Bronchial epithelial cell (primary cell): Measurements from ENCODE around the gene BAD. TPM values are rescaled to one million over a fixed set of nuclear protein-coding genes. Genes with fewer than 3 reads are reported as not detected.
A peak's percentile ranks its signal among the peaks of the same experiment; 100 is the strongest.
"Not testable (repeated sequence)": the region's sequence is repeated elsewhere in the genome, so short reads cannot be mapped to it uniquely, and the experiment has no call there.

Experiments used
- DNase-seq: peaks from one replicate; pipeline ENCODE4 v3.0.0-alpha.2; 2010; ENCODE audit warnings: low read depth
- FAIRE-seq: peaks from 2 replicates; lab custom pipeline; 2011; peaks lifted over from hg19 to GRCh38; lab: Jason Lieb, UNC
- H3K27me3 ChIP-seq: 2 replicates; pipeline ENCODE4 v1.5.1; 2011; ENCODE audit warnings: low read length; ENCODE audit not compliant: control insufficient read depth, insufficient read depth
- H3K36me3 ChIP-seq: 2 replicates; pipeline ENCODE4 v1.5.1; 2011; ENCODE audit warnings: low read length; ENCODE audit not compliant: control insufficient read depth, insufficient read depth
- H3K4me3 ChIP-seq: 2 replicates; pipeline ENCODE4 v1.5.1; 2011; ENCODE audit warnings: mild to moderate bottlenecking, low read depth, low read length, control low read depth
- CTCF ChIP-seq: IDR thresholded peaks from 2 replicates; pipeline ENCODE4 v1.5.1; 2011; ENCODE audit warnings: mild to moderate bottlenecking, moderate library complexity, low read length, control low read depth, inconsistent platforms; ENCODE audit not compliant: insufficient read depth, severe bottlenecking
- total RNA-seq: library from RNA; depleted of rRNA; stranded (reverse); fragments of >200 nt; gene quantifications from 2 replicates; pipeline ENCODE4 v1.2.1, GENCODE V29; 2014

Gene BAD
- total RNA-seq, 1 donor from 2014 or later = 63.4 TPM

- H3K27me3 ChIP-seq = no peaks in the 10 kb centered on the region
- no peak overlapping the region for H3K4me3 ChIP-seq
- FAIRE-seq (no peak), DNase-seq (no peak)
- TF ChIP-seq CTCF = no peak
- H3K36me3 ChIP-seq = peaks cover 10% of the 10 kb centered on the region
Measured at GRCh38 chr11:64312947-64313346, 28.5 kb upstream of the BAD start.

- H3K27me3 ChIP-seq, FAIRE-seq, H3K36me3 ChIP-seq, H3K4me3 ChIP-seq, DNase-seq: not testable (repeated sequence)
Measured at GRCh38 chr11:64307795-64308194, 23.3 kb upstream of the BAD start.

- no peak for FAIRE-seq
- peaks cover 4% of the 10 kb centered on the region for H3K36me3 ChIP-seq
- DNase-seq = no peak
Measured at GRCh38 chr11:64306876-64307622, 22.6 kb upstream of the BAD start.

GRCh38 chr11:64306563-64306875 lies 22.1 kb upstream of the BAD start:
- H3K4me3 ChIP-seq = peak overlapping the region; percentile 77
- TF ChIP-seq CTCF = no peak
- H3K27me3 ChIP-seq = no peaks in the 10 kb centered on the region
- DNase-seq (no peak), FAIRE-seq (no peak)
- peaks cover 4% of the 10 kb centered on the region for H3K36me3 ChIP-seq

More at GRCh38 chr11:64306876-64307622, 22.6 kb upstream of the BAD start:
- TF ChIP-seq CTCF = no peak
- H3K27me3 ChIP-seq = no peaks in the 10 kb centered on the region
- H3K4me3 ChIP-seq = no peak overlapping the region

- Histone ChIP-seq H3K36me3 (peaks cover 4% of the 10 kb centered on the region), H3K27me3 (no peaks in the 10 kb centered on the region), H3K4me3 (peak overlapping the region; percentile 77)
- FAIRE-seq = no peak
- peak; percentile 41 for TF ChIP-seq CTCF
- peak; percentile 24 for DNase-seq
Measured at GRCh38 chr11:64305691-64306562, 21.5 kb upstream of the BAD start.

GRCh38 chr11:64305075-64305690 lies 20.7 kb upstream of the BAD start, which contains the start of gene ESRRA:
TSS of gene ESRRA (plus strand) at chr11:64305524. CDS start at chr11:64307180, 1,656 bp downstream.
- H3K27me3 ChIP-seq = peaks cover 3% of the 10 kb centered on the region
- peak within 1 kb of the TSS; percentile 77 for H3K4me3 ChIP-seq
- H3K36me3 ChIP-seq = peaks cover 4% of the 10 kb centered on the region
- TF ChIP-seq CTCF = no peak
- DNase-seq (peak; percentile 89), FAIRE-seq (no peak)
